Left ventricle myocardium inferior (tissue), 1 donor: ENCODE measurements around the gene COL4A2. TPM values are rescaled to one million over a fixed set of nuclear protein-coding genes. Genes with fewer than 3 reads are reported as not detected.

Experiments
- DNase-seq: peaks from one replicate; pipeline ENCODE4 v3.0.0-alpha.2; 2020
- H3K27ac ChIP-seq: fragments of 200-600 bp; replicated peaks from 2 replicates; pipeline ENCODE4 v1.8.0; 2021
- H3K27me3 ChIP-seq: fragments of 200-600 bp; 2 replicates; pipeline ENCODE4 v1.8.0; 2021; ENCODE audit warnings: low read depth
- H3K36me3 ChIP-seq: fragments of 200-600 bp; 2 replicates; pipeline ENCODE4 v1.8.0; 2021
- H3K4me1 ChIP-seq: fragments of 200-600 bp; 2 replicates; pipeline ENCODE4 v1.8.0; 2021
- H3K4me3 ChIP-seq: fragments of 200-600 bp; 2 replicates; pipeline ENCODE4 v1.8.0; 2021; ENCODE audit warnings: mild to moderate bottlenecking, moderate library complexity
- H3K9me3 ChIP-seq: fragments of 200-600 bp; replicated peaks from 2 replicates; pipeline ENCODE4 v1.8.0; 2021
- intact Hi-C: fragments of 100-400 bp; cut with micrococcal nuclease; formaldehyde crosslinking; loops from one replicate; pipeline ENCODE4 v1.11.0; 2022
- total RNA-seq: library from RNA; stranded (reverse); fragmentation: NEBNext Ultra II Directional; extraction: Animal tissue kit (Norgen Biotek cat#: 25700); gene quantifications from one replicate; pipeline ENCODE4 v1.2.1, GENCODE V29; 2021
- TF ChIP-seq, protein P1 (sequence below): fragments of 200-600 bp; IDR thresholded peaks from 2 replicates; pipeline ENCODE4 v1.8.0; 2021; ENCODE audit warnings: antibody characterized with exemption, mild to moderate bottlenecking, borderline replicate concordance
- donor health status: DM: no; HTN: yes; CAD: no; lungs with severe emphysema.

The COL4A2 gene
- total RNA-seq, 1 donor from 2014 or later, result 117 TPM

DNA sequence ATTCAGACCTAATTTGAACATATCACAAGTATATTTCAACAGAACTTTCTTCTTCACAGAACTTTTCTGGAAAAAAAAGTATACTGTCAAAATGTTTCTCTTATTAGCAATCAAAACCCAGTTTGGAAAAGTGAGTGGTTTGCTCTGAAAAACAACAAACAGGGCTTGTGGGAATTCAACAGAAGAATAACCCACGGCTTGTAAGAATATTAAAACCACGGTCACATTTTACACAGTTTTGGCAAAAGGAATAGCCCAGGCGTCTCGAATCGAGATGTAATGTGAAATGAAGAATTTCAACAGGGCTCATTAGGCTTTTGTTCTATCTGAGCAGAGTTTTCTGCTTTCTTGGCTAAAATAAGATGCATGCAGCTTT lies 70.7 kb downstream of the COL4A2 start:
- intact Hi-C loops, result no loop called here
- H3K36me3 ChIP-seq, result no peaks in the 10 kb centered on the region
- H3K4me1 ChIP-seq, result peaks cover 92% of the 10 kb centered on the region

DNA sequence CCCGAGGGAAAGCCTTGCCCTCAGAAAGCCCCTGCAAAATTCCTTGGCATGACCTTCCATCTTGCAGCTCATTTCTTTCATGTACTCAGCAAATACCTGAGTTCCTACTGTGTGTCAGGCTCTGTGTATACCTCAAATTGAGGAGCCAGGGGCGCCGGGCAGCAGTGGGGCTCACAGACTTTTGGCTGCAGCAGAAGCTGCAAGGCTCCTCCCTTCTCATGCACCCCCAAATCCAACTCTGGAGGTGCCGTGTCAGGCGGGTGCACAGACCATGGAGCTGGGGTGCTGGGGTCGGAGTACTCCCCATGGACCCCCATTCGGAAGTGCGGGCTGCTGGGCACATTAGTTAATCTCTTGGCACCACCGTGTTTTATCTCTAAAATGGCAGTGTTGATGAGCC lies 72.3 kb downstream of the COL4A2 start:
- Histone ChIP-seq H3K27ac (peak overlapping the region; percentile 1), H3K27me3 (no peaks in the 10 kb centered on the region), H3K4me3 (no peak overlapping the region), H3K4me1 (peaks cover 84% of the 10 kb centered on the region), H3K9me3 (no peaks in the 10 kb centered on the region), H3K36me3 (no peaks in the 10 kb centered on the region)
- TF ChIP-seq, protein P1, sequence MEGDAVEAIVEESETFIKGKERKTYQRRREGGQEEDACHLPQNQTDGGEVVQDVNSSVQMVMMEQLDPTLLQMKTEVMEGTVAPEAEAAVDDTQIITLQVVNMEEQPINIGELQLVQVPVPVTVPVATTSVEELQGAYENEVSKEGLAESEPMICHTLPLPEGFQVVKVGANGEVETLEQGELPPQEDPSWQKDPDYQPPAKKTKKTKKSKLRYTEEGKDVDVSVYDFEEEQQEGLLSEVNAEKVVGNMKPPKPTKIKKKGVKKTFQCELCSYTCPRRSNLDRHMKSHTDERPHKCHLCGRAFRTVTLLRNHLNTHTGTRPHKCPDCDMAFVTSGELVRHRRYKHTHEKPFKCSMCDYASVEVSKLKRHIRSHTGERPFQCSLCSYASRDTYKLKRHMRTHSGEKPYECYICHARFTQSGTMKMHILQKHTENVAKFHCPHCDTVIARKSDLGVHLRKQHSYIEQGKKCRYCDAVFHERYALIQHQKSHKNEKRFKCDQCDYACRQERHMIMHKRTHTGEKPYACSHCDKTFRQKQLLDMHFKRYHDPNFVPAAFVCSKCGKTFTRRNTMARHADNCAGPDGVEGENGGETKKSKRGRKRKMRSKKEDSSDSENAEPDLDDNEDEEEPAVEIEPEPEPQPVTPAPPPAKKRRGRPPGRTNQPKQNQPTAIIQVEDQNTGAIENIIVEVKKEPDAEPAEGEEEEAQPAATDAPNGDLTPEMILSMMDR, result no peak
- DNase-seq, result no peak
- intact Hi-C loops, result no loop called here

More for the DNA sequence above, 70.7 kb downstream of the COL4A2 start:
- Histone ChIP-seq H3K4me3 (no peak overlapping the region), H3K27ac (peak overlapping the region; percentile 61), H3K27me3 (no peaks in the 10 kb centered on the region), H3K9me3 (no peaks in the 10 kb centered on the region)
- no peak for DNase-seq
- TF ChIP-seq, protein P1, result no peak

DNA sequence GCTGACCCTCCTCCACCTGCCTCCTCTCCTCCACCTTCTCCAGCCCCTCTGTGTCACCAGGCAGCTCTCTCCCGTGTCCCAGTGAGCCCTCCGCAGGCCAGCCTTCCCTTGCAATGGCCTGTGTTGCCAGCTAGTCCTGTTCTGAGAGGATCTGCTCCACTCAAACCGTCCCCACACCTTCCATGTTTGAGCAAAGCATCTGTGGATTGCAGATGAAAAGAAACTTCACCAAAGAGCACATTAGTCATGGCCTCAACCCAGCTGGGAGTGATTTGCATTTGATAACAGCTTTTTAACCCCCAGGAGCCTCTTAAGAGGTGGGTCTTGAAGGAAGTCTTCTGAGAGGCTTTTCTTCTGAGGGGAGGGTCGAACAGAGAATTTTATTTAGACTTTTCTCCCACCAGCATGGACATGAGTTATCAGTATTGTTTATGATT lies 72.8 kb downstream of the COL4A2 start:
- DNase-seq, result no peak
- H3K4me1 ChIP-seq, result peaks cover 83% of the 10 kb centered on the region

DNA sequence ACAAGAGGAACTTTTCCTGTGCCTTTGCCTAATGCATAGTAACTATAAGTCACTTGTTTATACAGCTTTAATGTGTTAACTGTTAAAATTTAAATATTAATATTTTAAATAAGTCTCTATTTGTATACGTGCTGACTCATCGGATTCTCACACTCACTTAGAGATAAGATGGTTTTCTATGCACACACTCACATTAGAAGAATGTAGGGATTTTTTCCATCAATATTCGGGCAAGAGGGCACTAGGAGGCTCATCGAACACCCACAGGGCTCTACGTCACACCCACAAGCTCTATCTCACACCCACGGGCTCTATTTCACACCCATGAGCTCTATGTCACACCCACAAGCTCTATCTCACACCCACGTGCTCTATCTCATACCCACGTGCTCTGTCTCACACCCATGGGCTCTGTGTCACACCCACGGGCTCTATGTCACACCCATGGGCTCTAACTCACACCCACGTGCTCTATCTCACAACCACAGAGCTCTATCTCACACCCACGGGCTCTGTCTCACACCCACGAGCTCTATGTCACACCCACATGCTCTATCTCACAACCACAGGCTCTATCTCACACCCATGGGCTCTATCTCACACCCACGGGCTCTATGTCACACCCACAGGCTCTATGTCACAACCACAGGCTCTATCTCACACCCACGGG lies 73.4 kb downstream of the COL4A2 start:
- no peak for DNase-seq
- TF ChIP-seq, protein P1, result no peak
- Histone ChIP-seq H3K9me3 (no peaks in the 10 kb centered on the region), H3K27ac (no peak overlapping the region), H3K4me3 (no peak overlapping the region), H3K4me1 (peaks cover 77% of the 10 kb centered on the region), H3K36me3 (no peaks in the 10 kb centered on the region), H3K27me3 (no peaks in the 10 kb centered on the region)
- intact Hi-C loops, result no loop called here

More for the DNA sequence above, 72.8 kb downstream of the COL4A2 start:
- H3K4me3 ChIP-seq, result no peak overlapping the region
- no peaks in the 10 kb centered on the region for H3K27me3 ChIP-seq
- H3K9me3 ChIP-seq, result no peaks in the 10 kb centered on the region
- intact Hi-C loops, result no loop called here
- no peaks in the 10 kb centered on the region for H3K36me3 ChIP-seq
- H3K27ac ChIP-seq, result peak overlapping the region; percentile 1
- TF ChIP-seq, protein P1, result no peak

DNA sequence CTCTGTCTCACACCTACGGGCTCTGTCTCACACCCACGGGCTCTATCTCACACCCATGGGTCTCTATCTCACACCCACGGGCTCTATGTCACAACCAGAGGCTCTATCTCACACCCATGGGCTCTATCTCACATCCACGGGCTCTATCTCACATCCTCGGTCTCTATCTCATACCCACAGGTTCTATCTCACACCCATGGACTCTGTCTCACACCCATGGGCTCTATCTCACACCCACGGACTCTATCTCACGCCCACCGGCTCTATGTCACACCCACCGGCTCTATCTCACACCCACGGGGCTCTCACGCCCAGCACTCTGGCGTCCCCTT lies 73.9 kb downstream of the COL4A2 start:
- intact Hi-C loops, result no loop called here
- peaks cover 72% of the 10 kb centered on the region for H3K4me1 ChIP-seq

More for the DNA sequence above, 73.9 kb downstream of the COL4A2 start:
- Histone ChIP-seq H3K36me3 (no peaks in the 10 kb centered on the region), H3K9me3 (no peaks in the 10 kb centered on the region), H3K27me3 (no peaks in the 10 kb centered on the region), H3K4me3 (no peak overlapping the region), H3K27ac (peak overlapping the region; percentile 23)
- TF ChIP-seq, protein P1, result no peak
- DNase-seq, result no peak
